ENCODE data around the gene TPRX1.

- TF ChIP-seq CTCF (IDR thresholded peaks at IDR 0.05) (no peak), POLR2A (IDR thresholded peaks at IDR 0.05) (no peak)
Measured at GRCh38 chr19:47757617-47758442, 46.5 kb downstream of the TPRX1 start.

Data from testis (tissue), 2 donors.